D721Med (cell line): ENCODE measurements around the gene PRLR.

ENCODE experiments used
- DNase-seq: peaks from one replicate; pipeline ENCODE4 v3.0.0; 2011; ENCODE audit warnings: low spot score; ENCODE audit not compliant: insufficient read length
- FAIRE-seq: peaks from 2 replicates; lab custom pipeline; 2011; peaks lifted over from hg19 to GRCh38; lab: Jason Lieb, UNC
- TF ChIP-seq, protein P1 (sequence below): IDR thresholded peaks from 2 replicates; pipeline ENCODE4 v1.5.1; 2012; ENCODE audit warnings: mild to moderate bottlenecking, control low read depth; ENCODE audit not compliant: insufficient read depth; ENCODE audit errors: missing control alignments

Gene PRLR

DNA sequence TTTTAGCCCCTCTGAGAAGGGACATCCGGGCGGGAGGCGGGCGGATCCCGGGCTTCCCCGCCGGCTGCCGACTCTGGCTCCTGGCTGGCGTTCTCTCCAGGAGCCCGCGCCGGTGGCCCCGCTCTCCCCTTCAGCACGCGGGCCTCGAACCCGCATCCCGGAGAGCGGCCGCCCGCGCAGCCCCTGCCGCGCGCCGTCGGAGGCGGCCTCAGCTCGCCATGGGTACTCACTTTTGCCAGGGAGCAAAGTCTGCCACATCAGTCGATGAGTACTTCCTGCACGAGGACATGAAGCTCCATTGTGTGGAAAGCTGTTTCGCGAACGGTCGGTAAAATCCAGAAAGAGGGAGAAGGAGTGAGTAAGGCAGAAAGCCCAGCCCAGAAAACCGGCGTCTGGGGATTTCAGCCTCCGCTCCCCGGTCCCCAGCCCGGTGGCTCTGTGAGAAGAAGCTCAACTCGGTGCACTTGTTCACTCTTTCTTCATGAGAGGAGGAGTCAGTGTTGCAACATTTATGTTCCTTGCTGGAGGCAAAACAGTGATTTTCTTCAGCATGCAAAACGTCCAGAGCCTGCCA, at the start of gene PRLR:
Gene PRLR (minus strand): TSS at position 450 of the 574 bp plus-strand sequence. CDS start 140,867 bp downstream, outside the sequence.
- TF ChIP-seq, protein P1, sequence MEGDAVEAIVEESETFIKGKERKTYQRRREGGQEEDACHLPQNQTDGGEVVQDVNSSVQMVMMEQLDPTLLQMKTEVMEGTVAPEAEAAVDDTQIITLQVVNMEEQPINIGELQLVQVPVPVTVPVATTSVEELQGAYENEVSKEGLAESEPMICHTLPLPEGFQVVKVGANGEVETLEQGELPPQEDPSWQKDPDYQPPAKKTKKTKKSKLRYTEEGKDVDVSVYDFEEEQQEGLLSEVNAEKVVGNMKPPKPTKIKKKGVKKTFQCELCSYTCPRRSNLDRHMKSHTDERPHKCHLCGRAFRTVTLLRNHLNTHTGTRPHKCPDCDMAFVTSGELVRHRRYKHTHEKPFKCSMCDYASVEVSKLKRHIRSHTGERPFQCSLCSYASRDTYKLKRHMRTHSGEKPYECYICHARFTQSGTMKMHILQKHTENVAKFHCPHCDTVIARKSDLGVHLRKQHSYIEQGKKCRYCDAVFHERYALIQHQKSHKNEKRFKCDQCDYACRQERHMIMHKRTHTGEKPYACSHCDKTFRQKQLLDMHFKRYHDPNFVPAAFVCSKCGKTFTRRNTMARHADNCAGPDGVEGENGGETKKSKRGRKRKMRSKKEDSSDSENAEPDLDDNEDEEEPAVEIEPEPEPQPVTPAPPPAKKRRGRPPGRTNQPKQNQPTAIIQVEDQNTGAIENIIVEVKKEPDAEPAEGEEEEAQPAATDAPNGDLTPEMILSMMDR: no peak
- FAIRE-seq (no peak), DNase-seq (no peak)

DNA sequence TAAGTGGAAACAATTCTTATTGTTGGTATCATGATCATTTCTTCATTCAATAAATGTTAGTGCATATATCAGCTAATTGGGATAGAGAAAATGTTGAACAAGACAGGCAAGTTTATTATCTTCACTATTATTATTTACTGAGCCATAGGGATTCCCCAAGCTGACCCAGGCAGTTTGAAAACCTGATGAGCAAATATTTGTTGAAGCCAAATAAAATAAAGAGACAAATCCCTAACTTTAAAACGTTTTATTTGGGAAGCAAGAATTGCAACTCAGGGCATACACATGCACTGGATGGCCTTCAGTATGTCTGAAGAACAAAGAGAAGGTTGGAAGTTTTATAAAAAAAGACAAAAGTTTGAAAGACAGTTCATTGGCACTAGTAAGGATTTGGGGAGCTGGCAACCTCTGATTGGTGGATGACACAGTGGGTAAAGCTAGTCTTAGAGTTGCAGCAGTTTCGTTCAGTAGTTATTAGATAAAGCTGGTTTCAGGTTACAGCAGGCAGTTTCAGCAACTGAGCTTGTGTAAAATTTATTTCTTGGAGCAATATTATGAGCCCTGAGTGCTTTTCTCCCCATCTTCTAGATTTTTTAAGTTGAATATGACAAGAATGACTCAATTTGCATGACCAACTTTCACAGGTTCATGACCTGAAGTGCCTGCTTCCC, 44.7 kb upstream of the PRLR start:
- no peak for DNase-seq
- TF ChIP-seq, protein P1: no peak
- FAIRE-seq: no peak

DNA sequence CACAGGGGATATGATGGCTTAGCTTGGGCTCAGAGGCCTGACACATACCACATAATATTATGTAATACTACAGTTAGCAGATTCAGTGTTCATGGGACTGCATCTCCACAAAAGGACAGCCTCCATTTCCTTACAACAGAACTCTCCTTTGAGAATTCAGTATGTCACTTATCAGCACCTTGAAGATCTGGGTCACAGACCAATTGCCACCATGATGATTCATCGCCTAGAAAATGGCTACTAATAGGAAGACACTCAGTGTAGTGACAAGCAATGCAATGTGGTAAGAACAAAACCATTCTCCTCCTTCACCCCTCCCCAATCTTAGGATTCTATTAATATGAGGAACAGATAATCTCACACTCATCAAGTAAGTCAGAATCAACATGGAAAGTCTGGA, 38.7 kb upstream of the PRLR start:
- DNase-seq (no peak), FAIRE-seq (no peak)
- TF ChIP-seq, protein P1: no peak

DNA sequence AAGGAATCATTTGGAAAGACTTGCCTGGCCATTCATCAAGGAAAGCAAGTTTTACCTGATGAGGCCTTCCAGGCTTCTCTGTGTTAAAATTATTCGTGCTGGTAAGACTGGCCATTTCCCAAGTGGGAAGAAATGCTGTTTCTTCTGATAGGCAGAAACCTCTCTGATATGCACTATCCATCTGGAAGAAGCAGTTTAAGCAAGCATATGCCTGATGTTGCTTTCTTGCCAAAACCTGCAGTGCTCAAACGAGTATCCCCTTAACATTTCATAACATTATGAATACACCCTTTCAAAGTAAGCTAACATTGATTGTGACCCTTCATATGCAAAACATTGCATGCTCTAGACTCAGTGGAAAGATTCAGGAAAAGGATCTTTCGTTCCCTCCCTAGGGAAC, 36.0 kb upstream of the PRLR start:
- DNase-seq: no peak
- TF ChIP-seq, protein P1: no peak
- no peak for FAIRE-seq

DNA sequence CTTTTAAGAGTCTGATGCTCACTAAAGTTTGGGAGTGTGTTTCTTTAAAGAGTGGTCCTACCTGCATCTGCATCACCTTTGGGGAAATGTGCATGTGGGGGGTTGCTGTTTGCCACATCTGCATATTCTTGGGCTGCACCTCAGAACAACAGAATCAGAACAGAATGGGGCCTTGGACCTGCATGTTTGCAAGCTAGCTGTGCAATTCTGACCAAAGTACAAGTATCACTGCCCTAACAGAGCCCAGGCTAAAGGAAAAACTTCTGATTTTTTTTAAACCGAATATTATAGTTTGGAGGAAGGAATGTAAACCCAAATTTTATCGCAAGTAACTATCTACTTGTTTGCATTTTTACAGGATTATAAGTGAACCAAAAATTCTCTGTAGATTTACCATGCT, 34.2 kb upstream of the PRLR start:
- TF ChIP-seq, protein P1: no peak
- DNase-seq: no peak
- no peak for FAIRE-seq

DNA sequence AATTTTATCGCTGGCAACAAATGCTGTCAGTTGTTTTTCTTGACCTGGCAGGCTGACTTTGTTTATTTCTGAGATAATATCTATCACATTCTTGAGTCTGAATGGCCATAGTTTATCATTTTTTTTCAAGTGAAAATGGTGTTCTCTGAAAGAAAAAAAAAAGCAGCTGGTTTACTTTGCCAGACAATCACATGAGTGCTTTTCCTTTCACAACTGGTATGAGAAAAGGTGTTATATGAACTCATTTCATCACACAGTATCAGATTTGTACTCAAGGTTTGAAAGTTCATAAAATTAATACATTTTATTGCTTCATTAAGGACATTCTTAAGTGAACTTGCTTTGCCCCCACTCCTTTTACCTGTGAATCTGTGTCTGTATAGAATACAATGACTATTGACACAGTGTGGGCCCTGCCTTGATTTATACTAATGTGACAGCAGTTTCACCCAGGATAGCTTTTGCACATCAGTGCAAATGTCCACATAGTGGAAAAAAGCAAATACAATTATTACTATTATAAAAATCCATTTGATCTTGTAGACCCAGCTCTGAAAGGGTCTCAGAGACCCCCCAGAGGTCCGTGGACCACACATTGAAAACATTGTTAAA, 33.1 kb upstream of the PRLR start:
- TF ChIP-seq, protein P1: no peak
- FAIRE-seq: no peak

DNA sequence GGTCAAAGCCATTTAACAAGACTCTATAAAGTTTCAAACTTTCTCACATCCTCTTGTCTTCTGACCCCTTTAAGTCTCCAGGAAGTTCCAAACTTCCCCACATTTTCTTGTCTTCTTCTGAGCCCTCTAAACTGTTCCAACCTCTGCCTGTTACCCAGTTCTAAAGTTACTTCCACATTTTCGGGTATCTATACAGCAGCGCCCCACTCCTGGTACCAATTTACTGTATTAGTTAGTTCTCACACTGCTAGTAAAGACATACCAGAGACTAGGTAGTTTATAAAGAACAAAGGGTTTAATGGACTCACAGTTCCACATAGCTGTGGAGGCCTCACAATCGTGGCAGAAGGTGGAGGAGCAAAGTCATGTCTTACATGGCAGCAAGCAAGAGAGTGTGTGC, 23.3 kb upstream of the PRLR start:
- TF ChIP-seq, protein P1: no peak
- FAIRE-seq (no peak), DNase-seq (no peak)

More for the DNA sequence above, 33.1 kb upstream of the PRLR start:
- no peak for DNase-seq
